OCI-LY7 (cell line): ENCODE measurements around the gene KIDINS220.

Source experiments
- EZH2phosphoT487 ChIP-seq: fragments of 200-600 bp; sonication (generic); IDR thresholded peaks from 2 replicates; pipeline ENCODE4 v1.6.1; 2018; ENCODE audit warnings: low read depth, borderline replicate concordance, mild to moderate bottlenecking, mixed run types, antibody characterized with exemption, low read length, moderate library complexity, mixed read lengths
- TF ChIP-seq, protein P1 (sequence below): fragments of 200-600 bp; sonication (generic); conservative IDR thresholded peaks from 2 replicates; pipeline ENCODE4 v1.5.1; 2014; ENCODE audit warnings: mild to moderate bottlenecking, antibody characterized with exemption, low read length, moderate library complexity, mixed read lengths

DNA sequence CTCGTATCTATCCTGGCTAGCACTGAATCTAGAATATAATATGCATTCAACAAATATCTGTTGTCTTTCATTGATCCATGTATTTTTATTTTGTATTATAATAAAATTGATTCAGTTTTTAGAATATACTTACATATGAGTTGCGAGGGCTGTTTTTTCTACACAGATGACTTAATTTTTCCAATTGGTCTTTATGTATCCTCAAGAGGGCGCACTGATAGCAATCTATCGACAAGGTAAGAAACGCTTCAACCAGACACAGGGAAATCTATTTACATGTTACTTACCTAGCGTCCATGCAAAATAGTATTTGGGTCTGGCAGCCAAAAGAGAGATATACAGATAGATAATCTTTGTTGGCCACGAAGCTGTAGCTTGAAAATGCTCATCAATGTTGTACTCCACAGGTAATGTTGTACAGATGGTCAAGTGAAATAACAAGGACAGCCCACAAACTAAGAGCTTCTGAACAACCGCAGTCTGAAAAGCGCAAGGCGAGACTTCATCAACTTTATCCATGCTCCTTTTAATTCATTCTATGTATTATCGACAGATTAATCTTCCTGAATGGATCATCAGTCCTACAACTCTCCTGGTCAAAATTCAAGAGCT is 35.5 kb upstream of the KIDINS220 start:
- TF ChIP-seq, protein P1, sequence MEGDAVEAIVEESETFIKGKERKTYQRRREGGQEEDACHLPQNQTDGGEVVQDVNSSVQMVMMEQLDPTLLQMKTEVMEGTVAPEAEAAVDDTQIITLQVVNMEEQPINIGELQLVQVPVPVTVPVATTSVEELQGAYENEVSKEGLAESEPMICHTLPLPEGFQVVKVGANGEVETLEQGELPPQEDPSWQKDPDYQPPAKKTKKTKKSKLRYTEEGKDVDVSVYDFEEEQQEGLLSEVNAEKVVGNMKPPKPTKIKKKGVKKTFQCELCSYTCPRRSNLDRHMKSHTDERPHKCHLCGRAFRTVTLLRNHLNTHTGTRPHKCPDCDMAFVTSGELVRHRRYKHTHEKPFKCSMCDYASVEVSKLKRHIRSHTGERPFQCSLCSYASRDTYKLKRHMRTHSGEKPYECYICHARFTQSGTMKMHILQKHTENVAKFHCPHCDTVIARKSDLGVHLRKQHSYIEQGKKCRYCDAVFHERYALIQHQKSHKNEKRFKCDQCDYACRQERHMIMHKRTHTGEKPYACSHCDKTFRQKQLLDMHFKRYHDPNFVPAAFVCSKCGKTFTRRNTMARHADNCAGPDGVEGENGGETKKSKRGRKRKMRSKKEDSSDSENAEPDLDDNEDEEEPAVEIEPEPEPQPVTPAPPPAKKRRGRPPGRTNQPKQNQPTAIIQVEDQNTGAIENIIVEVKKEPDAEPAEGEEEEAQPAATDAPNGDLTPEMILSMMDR = peak; percentile 92
- no peak for TF ChIP-seq EZH2phosphoT487
